Measurements from ENCODE around the gene GTF2F2. TPM values are rescaled to one million over a fixed set of nuclear protein-coding genes. Genes with fewer than 3 reads are reported as not detected.

GTF2F2 gene
- total RNA-seq, 1 donor = 17.2 TPM

GRCh38 chr13:45327253-45327955, 207.1 kb downstream of the GTF2F2 start:
- Histone ChIP-seq H3K9me3 (ENCODE audit: low read depth, low read length) (no peaks in the 10 kb centered on the region), H3K4me3 (ENCODE audit: low read length) (no peak overlapping the region), H3K4me1 (ENCODE audit: insufficient read depth, low read length) (peaks cover 54% of the 10 kb centered on the region), H3K27me3 (ENCODE audit: insufficient read depth, low read length) (no peaks in the 10 kb centered on the region)

GRCh38 chr13:45328661-45329111, 208.4 kb downstream of the GTF2F2 start:
- H3K4me1 ChIP-seq (ENCODE audit: insufficient read depth, low read length) = peaks cover 67% of the 10 kb centered on the region
- no peak overlapping the region for H3K4me3 ChIP-seq (ENCODE audit: low read length)
- H3K27me3 ChIP-seq (ENCODE audit: insufficient read depth, low read length) = no peaks in the 10 kb centered on the region
- no peaks in the 10 kb centered on the region for H3K9me3 ChIP-seq (ENCODE audit: low read depth, low read length)

- Histone ChIP-seq H3K27me3 (ENCODE audit: insufficient read depth, low read length) (no peaks in the 10 kb centered on the region), H3K4me3 (ENCODE audit: low read length) (no peak overlapping the region), H3K4me1 (ENCODE audit: insufficient read depth, low read length) (peaks cover 85% of the 10 kb centered on the region), H3K9me3 (ENCODE audit: low read depth, low read length) (no peaks in the 10 kb centered on the region)
These were observed 210.9 kb downstream of the GTF2F2 start for GRCh38 chr13:45331123-45331619.

GRCh38 chr13:45331692-45332035, 211.4 kb downstream of the GTF2F2 start:
- H3K27me3 ChIP-seq (ENCODE audit: insufficient read depth, low read length) = no peaks in the 10 kb centered on the region
- H3K4me3 ChIP-seq (ENCODE audit: low read length) = no peak overlapping the region
- no peaks in the 10 kb centered on the region for H3K9me3 ChIP-seq (ENCODE audit: low read depth, low read length)
- peaks cover 90% of the 10 kb centered on the region for H3K4me1 ChIP-seq (ENCODE audit: insufficient read depth, low read length)

GRCh38 chr13:45332036-45332830, 211.9 kb downstream of the GTF2F2 start:
- H3K4me1 ChIP-seq (ENCODE audit: insufficient read depth, low read length) = peaks cover 94% of the 10 kb centered on the region
- H3K27me3 ChIP-seq (ENCODE audit: insufficient read depth, low read length) = no peaks in the 10 kb centered on the region

GRCh38 chr13:45332831-45333219, 212.5 kb downstream of the GTF2F2 start:
- Histone ChIP-seq H3K9me3 (ENCODE audit: low read depth, low read length) (no peaks in the 10 kb centered on the region), H3K4me1 (ENCODE audit: insufficient read depth, low read length) (peaks cover 95% of the 10 kb centered on the region), H3K27me3 (ENCODE audit: insufficient read depth, low read length) (no peaks in the 10 kb centered on the region), H3K4me3 (ENCODE audit: low read length) (no peak overlapping the region)

More at GRCh38 chr13:45332036-45332830, 211.9 kb downstream of the GTF2F2 start:
- H3K4me3 ChIP-seq (ENCODE audit: low read length) = no peak overlapping the region
- H3K9me3 ChIP-seq (ENCODE audit: low read depth, low read length) = no peaks in the 10 kb centered on the region

GRCh38 chr13:45333251-45333976, 213.1 kb downstream of the GTF2F2 start:
- H3K27me3 ChIP-seq (ENCODE audit: insufficient read depth, low read length) = no peaks in the 10 kb centered on the region
- peaks cover 97% of the 10 kb centered on the region for H3K4me1 ChIP-seq (ENCODE audit: insufficient read depth, low read length)
- H3K4me3 ChIP-seq (ENCODE audit: low read length) = no peak overlapping the region
- no peaks in the 10 kb centered on the region for H3K9me3 ChIP-seq (ENCODE audit: low read depth, low read length)

Other genes starting within 250 kb of the GTF2F2 start
- gene NUFIP1, start 131.0 kb upstream of the GTF2F2 start, total RNA-seq = 2.9 TPM
- 22.4 TPM for gene GPALPP1, start 131.0 kb upstream of the GTF2F2 start, total RNA-seq
- gene KCTD4, start 80.5 kb downstream of the GTF2F2 start, total RNA-seq = not detected
- gene TPT1, start 220.7 kb downstream of the GTF2F2 start, total RNA-seq = 8,838 TPM